CD4-positive, alpha-beta T cell treated with Interleukin-4 for 1 hour (primary cell): Measurements from ENCODE around the gene ELF2.
A peak's percentile ranks its signal among the peaks of the same experiment; 100 is the strongest.
"Not testable (repeated sequence)": the region's sequence is repeated elsewhere in the genome, so short reads cannot be mapped to it uniquely, and the experiment has no call there.

Experiments used
- DNase-seq, 2 donors: peaks; one replicate each; pipeline ENCODE4 v3.0.0-alpha.2; 2020 to 2022

The ELF2 gene

GRCh38 chr4:139177049-139177868 lies at the start of gene ELF2:
Gene ELF2, minus strand, starts transcription at chr4:139177218. Its CDS starts 39,517 bp downstream, at chr4:139137701.
- peak; percentile 90 for DNase-seq

- no peak for DNase-seq
Observed at GRCh38 chr4:139223682-139224317, 46.8 kb upstream of the ELF2 start.

- DNase-seq, result no peak
Observed at GRCh38 chr4:139222215-139222614, 45.2 kb upstream of the ELF2 start.

- no peak for DNase-seq
Observed at GRCh38 chr4:139221687-139222086, 44.7 kb upstream of the ELF2 start.

GRCh38 chr4:139219450-139220055 lies 42.5 kb upstream of the ELF2 start:
- DNase-seq, result no peak

- peak; percentile 7 to 75 for DNase-seq
Observed at GRCh38 chr4:139214039-139214534, 37.1 kb upstream of the ELF2 start.

GRCh38 chr4:139213633-139214032 lies 36.6 kb upstream of the ELF2 start:
- not testable (repeated sequence) for DNase-seq

- no peak for DNase-seq
Observed at GRCh38 chr4:139212900-139213299, 35.9 kb upstream of the ELF2 start.

GRCh38 chr4:139210486-139210885 lies 33.5 kb upstream of the ELF2 start:
- DNase-seq, result no peak

- no peak for DNase-seq
Observed at GRCh38 chr4:139209470-139210063, 32.5 kb upstream of the ELF2 start.

GRCh38 chr4:139208404-139208945 lies 31.5 kb upstream of the ELF2 start:
- DNase-seq, result peak; percentile 40 to 68

- no peak for DNase-seq
Observed at GRCh38 chr4:139207873-139208403, 30.9 kb upstream of the ELF2 start.

GRCh38 chr4:139207247-139207646 lies 30.2 kb upstream of the ELF2 start:
- no peak for DNase-seq

- DNase-seq, result no peak
Observed at GRCh38 chr4:139202991-139203390, 26.0 kb upstream of the ELF2 start.

GRCh38 chr4:139200506-139200905 lies 23.5 kb upstream of the ELF2 start:
- no peak for DNase-seq

GRCh38 chr4:139200102-139200501 lies 23.1 kb upstream of the ELF2 start:
- DNase-seq, result no peak

GRCh38 chr4:139197214-139197613 lies 20.2 kb upstream of the ELF2 start:
- DNase-seq, result not testable (repeated sequence)

GRCh38 chr4:139196462-139196861 lies 19.4 kb upstream of the ELF2 start:
- no peak for DNase-seq

- no peak for DNase-seq
Observed at GRCh38 chr4:139191373-139191772, 14.4 kb upstream of the ELF2 start.

- no peak for DNase-seq
Observed at GRCh38 chr4:139189972-139190371, 13.0 kb upstream of the ELF2 start.

GRCh38 chr4:139189417-139189749 lies 12.4 kb upstream of the ELF2 start:
- DNase-seq, result no peak

- peak in 1 of 2 donors; percentile 40 for DNase-seq
Observed at GRCh38 chr4:139188648-139189416, 11.8 kb upstream of the ELF2 start.
